Ascending aorta (tissue), 2 donors: ENCODE measurements around the gene FOXK2. TPM values are rescaled to one million over a fixed set of nuclear protein-coding genes. Genes with fewer than 3 reads are reported as not detected.

Experiments used
- DNase-seq, 2 donors: peaks; one replicate each; pipeline ENCODE4 v3.0.0-alpha.2; 2019; ENCODE audit warnings: low spot score in 2 of 2
- H3K27ac ChIP-seq, 2 donors: fragments of 200-600 bp; sonication (generic); one replicate each; pipeline ENCODE4 v1.5.1; 2016 to 2017; ENCODE audit warnings: mild to moderate bottlenecking in 1 of 2
- H3K27me3 ChIP-seq: fragments of 200-600 bp; sonication (generic); one replicate; pipeline ENCODE4 v1.5.1; 2017
- H3K36me3 ChIP-seq, 2 donors: fragments of 200-600 bp; sonication (generic); one replicate each; pipeline ENCODE4 v1.5.1; 2016
- H3K4me1 ChIP-seq, 2 donors: fragments of 200-600 bp; sonication (generic); one replicate each; pipeline ENCODE4 v1.5.1; 2016 to 2017; ENCODE audit warnings: mild to moderate bottlenecking in 1 of 2
- H3K4me3 ChIP-seq, 2 donors: fragments of 200-600 bp; sonication (generic); one replicate each; pipeline ENCODE4 v1.5.1; 2016 to 2017; ENCODE audit warnings: mild to moderate bottlenecking in 1 of 2
- H3K9me3 ChIP-seq, 2 donors: fragments of 200-600 bp; sonication (generic); one replicate each; pipeline ENCODE4 v1.5.1; 2016
- CTCF ChIP-seq, 3 experiments: fragments of 200-600 bp in 2 of 3; fragments of 450-650 bp in 1 of 3; sonication (generic) in 2 of 3; IDR thresholded peaks; one replicate each; pipeline ENCODE4 v1.5.1; 2016 to 2019; ENCODE audit warnings: antibody characterized with exemption in 3 of 3, mild to moderate bottlenecking in 1 of 3, moderate library complexity in 1 of 3
- intact Hi-C: fragments of 100-400 bp; cut with DNase I; formaldehyde crosslinking; loops from one replicate; pipeline ENCODE4 v1.15.1; 2023
- total RNA-seq: library from RNA; depleted of rRNA; stranded (reverse); fragments of >200 nt; gene quantifications from one replicate; pipeline ENCODE4 v1.1.0, GENCODE V29; 2016

Gene FOXK2
- total RNA-seq, 1 donor from 2014 or later = 131 TPM

- TF ChIP-seq CTCF (IDR thresholded peaks at IDR 0.05) = no peak
- intact Hi-C loops = no loop called here
Measured at GRCh38 chr17:82632451-82632850, 112.9 kb downstream of the FOXK2 start.

GRCh38 chr17:82633343-82633742 is 113.8 kb downstream of the FOXK2 start:
- Histone ChIP-seq H3K9me3 (no peaks in the 10 kb centered on the region), H3K27me3 (no peaks in the 10 kb centered on the region), H3K4me3 (no peak overlapping the region), H3K4me1 (no peaks in the 10 kb centered on the region), H3K36me3 (peaks cover 13 to 47% of the 10 kb centered on the region in 2 donors), H3K27ac (no peak overlapping the region)
- no peak for DNase-seq
- intact Hi-C loops = no loop called here
- no peak for TF ChIP-seq CTCF (IDR thresholded peaks at IDR 0.05)

More at GRCh38 chr17:82632451-82632850, 112.9 kb downstream of the FOXK2 start:
- Histone ChIP-seq H3K9me3 (no peaks in the 10 kb centered on the region), H3K36me3 (peaks cover 21 to 55% of the 10 kb centered on the region in 2 donors), H3K4me1 (no peaks in the 10 kb centered on the region), H3K27ac (no peak overlapping the region), H3K27me3 (no peaks in the 10 kb centered on the region), H3K4me3 (no peak overlapping the region)
- DNase-seq = no peak

- Histone ChIP-seq H3K36me3 (peaks cover 18 to 50% of the 10 kb centered on the region in 2 donors), H3K27me3 (no peaks in the 10 kb centered on the region), H3K9me3 (no peaks in the 10 kb centered on the region), H3K27ac (no peak overlapping the region), H3K4me1 (no peaks in the 10 kb centered on the region), H3K4me3 (no peak overlapping the region)
- DNase-seq = no peak
- intact Hi-C loops = no loop called here
- no peak for TF ChIP-seq CTCF (IDR thresholded peaks at IDR 0.05)
Measured at GRCh38 chr17:82636626-82637598, 117.4 kb downstream of the FOXK2 start.

- H3K4me1 ChIP-seq = no peaks in the 10 kb centered on the region
- TF ChIP-seq CTCF (IDR thresholded peaks at IDR 0.05) = no peak
- DNase-seq = no peak
- no peaks in the 10 kb centered on the region for H3K27me3 ChIP-seq
- intact Hi-C loops = no loop called here
- no peak overlapping the region for H3K27ac ChIP-seq
- no peak overlapping the region for H3K4me3 ChIP-seq
- H3K9me3 ChIP-seq = no peaks in the 10 kb centered on the region
- H3K36me3 ChIP-seq = peaks cover 23 to 55% of the 10 kb centered on the region in 2 donors
Measured at GRCh38 chr17:82638183-82638773, 118.7 kb downstream of the FOXK2 start.

- no peaks in the 10 kb centered on the region for H3K4me1 ChIP-seq
- peaks cover 30 to 56% of the 10 kb centered on the region in 2 donors for H3K36me3 ChIP-seq
- H3K27me3 ChIP-seq = no peaks in the 10 kb centered on the region
- no peak overlapping the region for H3K4me3 ChIP-seq
- H3K27ac ChIP-seq = no peak overlapping the region
- DNase-seq = no peak
- TF ChIP-seq CTCF (IDR thresholded peaks at IDR 0.05) = no peak
- no peaks in the 10 kb centered on the region for H3K9me3 ChIP-seq
- intact Hi-C loops = no loop called here
Measured at GRCh38 chr17:82639628-82640027, 120.1 kb downstream of the FOXK2 start.
